Measurements from ENCODE around the gene TIMM50.
"Not testable (repeated sequence)": the region's sequence is repeated elsewhere in the genome, so short reads cannot be mapped to it uniquely, and the experiment has no call there.

TIMM50 gene

DNA sequence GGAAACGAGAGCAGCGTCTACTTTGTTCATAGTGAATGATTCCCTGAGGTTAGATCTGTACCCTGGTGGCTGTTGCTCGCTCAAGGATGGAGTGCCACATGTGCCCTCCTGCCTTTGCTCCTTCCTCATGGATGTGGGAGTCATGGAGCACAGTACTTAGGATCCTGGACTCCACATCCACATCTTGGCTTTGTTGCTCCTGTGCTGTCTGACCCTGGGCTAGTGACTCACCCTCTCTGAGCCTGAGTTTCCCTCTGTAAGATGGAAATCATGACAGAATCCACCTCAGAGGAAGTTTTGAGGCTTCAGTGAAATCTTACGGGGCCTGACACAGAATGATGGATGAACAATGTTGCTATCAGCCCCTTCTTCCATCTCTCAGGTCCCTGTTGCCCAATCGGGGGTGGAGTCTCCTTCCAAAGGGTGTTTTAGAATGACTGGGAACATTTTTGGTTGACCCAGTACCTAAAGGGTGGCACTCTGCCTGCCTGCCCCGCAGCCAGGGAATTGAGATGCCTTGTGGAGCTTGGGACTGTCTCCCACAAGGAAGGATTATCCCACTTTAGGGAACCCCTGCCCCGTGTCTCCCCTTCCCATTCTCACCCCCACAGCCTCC lies 9.8 kb upstream of the TIMM50 start:
- DNase-seq: no peak

DNA sequence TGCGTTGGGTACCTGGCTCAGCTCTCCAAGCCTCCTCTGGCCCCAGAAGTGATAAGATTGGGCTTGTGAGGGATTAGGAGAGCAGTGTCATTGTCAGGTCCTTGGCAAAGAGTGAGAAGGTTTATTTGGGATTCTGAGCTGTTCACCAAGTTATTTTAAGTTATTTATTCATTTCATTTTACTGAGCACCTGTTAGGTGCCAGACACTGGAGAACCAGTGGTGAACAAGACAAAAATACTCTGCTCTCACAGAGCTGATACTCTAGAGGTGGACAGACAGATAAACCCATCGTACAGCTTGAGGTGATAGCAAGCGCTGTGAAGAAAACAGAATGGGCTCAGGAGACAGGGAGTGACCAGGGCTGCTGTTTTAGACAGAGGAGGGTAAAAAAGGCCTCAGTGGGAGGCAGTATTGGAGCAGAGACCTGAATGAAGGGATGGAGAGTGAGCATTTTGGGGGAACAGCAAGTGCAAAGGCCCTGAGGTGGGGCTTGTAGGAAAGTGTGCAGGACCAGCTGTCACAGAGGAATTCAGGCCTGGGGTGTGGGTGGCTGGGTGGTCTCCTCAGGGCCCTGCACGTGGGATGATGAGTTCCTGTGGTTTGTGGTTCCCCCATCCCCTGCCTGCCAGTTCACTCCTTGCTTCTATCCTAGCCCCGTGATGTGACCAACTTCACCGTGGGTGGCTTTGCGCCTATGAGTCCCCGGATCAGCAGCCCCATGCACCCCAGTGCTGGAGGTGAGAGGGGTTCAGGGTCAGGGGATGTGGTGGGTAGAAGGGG lies 8.7 kb upstream of the TIMM50 start:
- no peak for DNase-seq

DNA sequence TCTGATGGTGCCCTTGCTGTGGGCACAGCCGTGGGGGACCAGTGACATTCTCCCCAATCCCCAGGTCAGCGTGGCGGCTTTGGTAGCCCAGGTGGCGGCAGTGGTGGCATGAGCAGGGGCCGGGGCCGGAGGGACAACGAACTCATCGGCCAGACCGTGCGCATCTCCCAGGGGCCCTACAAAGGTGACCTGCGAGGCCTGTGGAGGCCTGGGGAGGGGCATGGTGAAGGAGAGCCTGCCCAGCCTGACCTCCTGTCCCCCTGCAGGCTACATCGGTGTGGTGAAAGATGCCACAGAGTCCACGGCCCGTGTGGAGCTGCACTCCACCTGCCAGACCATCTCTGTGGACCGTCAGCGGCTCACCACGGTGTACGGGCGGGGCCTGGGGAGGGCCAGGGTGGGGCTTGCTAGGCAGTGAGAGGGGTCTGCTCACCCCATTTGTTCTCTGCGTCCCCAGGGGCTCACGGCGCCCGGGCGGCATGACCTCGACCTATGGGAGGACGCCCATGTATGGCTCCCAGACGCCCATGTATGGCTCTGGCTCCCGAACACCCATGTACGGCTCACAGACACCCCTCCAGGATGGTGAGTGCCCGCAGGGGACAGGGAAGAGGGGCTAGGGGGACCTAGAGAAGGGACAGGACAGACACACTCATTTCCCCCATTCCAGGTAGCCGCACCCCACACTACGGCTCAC lies 7.7 kb upstream of the TIMM50 start:
- DNase-seq: no peak

DNA sequence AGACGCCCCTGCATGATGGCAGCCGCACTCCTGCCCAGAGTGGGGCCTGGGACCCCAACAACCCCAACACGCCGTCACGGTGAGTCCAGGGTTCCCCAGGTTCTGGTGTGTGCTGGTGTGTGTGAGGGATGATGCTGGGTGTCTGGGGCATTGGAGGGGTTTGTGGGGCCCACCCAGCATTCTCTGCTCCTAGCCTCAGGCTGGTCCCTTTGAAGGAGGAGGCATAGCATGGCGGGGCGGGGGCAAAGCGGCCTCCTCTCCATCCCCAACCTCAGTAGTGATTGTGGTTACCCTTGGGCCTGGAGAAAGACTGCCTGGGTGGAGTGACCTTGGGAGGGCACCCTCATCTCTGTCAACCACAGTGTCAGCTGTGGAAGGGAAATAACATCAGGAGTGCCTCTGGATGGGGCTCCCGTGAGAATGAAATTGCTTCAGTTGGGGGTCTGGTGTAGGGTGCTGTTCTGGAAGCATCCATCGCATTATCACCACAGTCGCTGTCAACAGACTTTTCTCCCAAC lies 7.1 kb upstream of the TIMM50 start:
- DNase-seq: no peak

DNA sequence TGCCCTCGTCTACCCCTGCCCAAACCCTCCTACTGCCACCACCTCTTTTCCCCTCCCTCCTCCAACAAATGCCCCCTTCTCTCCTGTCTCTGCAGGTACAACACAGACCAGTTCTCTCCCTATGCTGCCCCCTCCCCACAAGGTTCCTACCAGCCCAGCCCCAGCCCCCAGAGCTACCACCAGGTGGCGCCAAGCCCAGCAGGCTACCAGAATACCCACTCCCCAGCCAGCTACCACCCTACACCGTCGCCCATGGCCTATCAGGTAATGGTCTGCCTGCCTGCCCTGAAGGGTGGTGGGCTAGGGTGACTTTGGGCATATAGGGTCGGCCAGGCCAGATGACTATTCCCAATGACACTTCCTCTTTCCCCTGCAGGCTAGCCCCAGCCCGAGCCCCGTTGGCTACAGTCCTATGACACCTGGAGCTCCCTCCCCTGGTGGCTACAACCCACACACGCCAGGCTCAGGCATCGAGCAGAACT lies 6.5 kb upstream of the TIMM50 start:
- DNase-seq: no peak

DNA sequence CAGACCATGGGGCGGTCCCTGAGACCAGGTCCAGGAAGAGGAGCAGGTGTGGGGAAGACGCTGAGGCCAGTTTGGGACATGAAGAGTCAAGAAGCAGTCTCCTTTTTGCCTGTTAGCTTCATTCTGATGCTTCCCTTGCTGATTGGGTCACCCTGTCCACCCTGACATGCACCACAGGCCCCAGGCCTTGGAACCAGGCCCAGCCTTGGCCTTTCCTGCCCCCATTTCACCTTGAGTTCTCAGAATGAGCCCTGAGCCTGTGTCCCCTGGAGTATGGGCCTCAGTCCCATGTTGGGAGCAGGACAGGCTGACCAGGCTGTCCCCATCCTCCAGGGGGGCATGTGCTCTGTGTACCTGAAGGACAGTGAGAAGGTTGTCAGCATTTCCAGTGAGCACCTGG lies 4.9 kb upstream of the TIMM50 start:
- DNase-seq: no peak

DNA sequence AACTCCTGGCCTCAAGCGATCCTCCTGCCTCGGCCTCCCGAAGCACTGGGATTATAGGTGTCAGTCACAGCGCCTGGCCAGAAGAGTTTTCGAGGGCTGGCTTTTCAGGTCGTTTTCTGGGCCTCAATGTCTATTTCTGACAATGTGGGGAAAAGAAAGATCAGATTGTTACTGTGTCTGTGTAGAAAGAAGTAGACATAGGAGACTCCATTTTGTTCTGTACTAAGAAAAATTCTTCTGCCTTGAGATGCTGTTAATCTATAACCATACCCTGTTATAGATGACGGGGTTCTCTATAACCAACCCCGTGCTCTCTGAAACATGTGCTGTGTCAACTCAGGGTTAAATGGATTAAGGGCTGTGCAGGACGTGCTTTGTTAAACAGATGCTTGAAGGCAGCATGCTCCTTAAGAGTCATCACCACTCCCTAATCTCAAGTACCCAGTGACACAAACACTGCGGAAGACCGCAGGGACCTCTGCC lies 1.3 kb upstream of the TIMM50 start:
- DNase-seq: not testable (repeated sequence)

DNA sequence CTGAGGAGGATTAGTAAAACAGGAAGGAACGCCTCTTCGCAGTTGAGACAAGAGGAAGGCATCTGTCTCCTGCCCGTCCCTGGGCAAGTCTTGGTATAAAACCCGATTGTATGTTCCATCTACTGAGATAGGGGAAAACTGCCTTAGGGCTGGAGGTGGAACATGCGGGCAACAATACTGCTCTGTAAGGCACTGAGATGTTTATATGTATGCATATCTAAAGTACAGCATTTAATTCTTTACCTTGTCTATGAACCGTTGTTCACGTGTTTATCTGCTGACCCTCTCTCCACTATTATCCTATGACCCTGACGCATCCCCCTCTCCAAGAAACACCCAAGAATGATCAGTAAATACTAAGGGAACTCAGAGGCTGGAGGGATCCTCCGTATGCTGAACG lies 722 bp upstream of the TIMM50 start:
- no peak for DNase-seq

DNA sequence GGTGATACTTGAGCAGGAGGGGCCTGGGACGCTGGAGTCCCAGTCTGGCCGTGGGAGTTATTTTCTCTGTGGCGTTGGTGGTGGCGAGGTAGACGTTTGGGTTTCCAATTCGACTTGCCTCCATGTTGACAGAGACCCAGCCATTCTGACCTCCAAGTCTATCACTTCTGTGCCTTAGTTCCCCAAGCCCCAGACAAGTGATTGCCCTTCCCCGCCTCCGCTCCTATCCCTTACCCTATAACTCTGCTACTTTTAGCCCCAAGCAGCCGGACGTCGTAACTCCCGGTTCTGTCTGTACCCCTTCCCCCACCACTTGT lies 549 bp downstream of the TIMM50 start:
- no peak for DNase-seq

DNA sequence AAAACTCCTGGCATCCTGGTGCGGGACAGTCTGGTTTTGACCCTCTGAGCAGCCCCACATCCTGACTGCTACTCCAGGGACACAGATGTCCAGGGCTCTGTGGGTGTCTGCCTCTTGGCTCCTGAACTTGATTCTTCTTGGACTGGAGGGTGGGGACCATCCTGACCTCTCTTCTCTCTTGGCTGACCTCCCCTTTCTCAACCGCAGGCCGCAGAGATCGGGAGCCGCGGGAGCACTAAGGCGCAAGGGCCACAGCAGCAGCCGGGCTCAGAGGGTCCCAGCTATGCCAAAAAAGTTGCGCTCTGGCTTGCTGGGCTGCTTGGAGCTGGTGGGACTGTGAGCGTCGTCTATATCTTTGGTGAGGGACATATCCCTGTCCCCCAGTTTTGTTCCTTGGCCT lies 1.0 kb downstream of the TIMM50 start:
- DNase-seq: no peak

DNA sequence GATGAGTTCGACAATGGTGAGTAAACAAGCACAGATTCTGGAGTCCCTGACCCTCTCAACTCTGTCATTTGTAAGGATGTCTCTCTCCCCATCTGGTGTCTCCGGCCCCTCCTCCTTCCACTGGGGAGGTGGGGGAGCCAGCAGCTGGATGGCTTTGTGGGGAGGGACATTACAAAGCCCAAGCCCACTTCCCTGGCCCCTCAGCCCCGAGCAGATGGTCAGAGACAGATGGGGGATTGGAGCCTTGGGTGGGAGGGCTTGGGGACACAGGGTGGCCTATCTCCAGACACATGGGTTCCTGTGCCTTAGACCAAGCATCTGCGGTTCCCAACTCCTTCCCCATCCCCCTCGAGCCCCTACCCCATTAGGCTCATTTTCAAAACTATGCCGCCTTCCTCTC lies 2.5 kb downstream of the TIMM50 start:
- DNase-seq: no peak

DNA sequence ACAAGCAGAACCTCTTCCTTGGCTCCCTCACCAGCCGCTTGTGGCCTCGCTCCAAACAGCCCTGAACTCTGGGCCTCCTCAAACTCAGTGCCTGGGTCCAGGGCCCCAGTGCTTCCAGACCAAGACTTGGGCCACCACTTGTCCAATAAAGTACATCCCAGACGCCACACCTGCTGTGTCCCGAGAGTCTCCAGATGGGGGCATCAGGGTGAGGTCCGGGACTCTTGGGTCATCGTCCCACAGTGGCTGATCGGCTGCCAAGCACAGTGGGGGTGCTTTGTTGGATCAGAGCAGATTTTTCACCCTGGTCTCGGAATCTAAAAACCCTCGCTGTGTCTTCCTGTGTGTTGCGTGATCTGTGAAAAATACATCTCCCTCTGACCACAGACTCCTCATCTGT lies 9.1 kb downstream of the TIMM50 start:
- DNase-seq: no peak

DNA sequence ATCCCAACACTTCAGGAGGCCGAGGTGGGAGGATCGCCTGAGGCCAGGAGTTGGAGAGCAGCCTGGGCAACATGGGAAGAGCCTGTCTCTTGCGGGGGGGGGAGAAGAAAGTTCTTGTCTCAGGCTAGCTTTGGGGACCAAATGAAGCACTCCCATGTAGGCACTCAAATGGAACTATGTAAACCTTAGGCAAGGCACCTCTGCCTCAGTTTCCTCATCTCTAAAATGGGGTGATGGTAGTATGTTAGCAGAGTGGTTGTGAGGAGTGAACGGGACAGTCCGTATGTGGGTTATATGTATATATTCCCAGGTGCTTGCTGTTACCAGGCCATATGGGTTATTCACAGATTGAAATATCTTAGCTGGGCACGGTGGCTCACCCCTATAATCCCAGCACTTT lies 11.6 kb downstream of the TIMM50 start:
- DNase-seq: no peak

DNA sequence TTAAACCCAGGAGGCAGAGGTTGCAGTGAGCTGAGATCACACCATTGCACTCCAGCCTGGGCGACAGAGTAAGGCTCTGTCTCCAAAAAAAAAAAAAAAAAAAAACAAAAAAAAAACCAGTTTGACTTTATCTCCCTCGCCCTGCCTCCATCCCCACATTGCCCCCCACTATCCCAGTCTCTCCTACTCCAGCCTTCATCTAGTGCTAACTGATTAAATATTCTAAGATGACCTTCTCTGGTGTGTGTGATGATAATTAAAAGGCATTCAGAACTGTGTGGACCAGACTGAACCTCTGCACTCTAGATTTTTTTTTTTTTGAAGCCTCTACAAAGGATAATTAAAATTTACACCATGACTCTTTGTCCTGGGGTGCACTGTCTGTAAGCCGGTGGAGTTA lies 12.2 kb downstream of the TIMM50 start:
- no peak for DNase-seq

DNA sequence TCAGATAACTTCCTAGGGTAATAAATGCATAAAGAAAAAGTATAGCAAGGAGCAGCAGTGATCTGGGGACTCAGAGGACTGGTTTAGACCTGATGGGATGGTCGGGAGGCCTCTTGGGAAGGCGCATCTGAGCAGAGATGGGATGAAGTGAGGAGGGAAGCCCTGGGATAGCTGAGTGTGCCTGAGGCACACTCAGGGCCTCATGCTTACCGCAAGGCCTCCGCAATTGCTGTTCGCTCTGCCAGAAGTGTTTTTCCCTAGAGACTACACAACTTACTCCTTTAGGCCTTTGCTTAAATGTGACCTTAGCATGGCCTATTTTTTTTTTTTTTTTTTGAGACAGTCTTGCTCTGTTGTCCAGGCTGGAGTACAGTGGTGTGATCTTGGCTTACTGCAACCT lies 14.0 kb downstream of the TIMM50 start:
- DNase-seq: no peak

DNA sequence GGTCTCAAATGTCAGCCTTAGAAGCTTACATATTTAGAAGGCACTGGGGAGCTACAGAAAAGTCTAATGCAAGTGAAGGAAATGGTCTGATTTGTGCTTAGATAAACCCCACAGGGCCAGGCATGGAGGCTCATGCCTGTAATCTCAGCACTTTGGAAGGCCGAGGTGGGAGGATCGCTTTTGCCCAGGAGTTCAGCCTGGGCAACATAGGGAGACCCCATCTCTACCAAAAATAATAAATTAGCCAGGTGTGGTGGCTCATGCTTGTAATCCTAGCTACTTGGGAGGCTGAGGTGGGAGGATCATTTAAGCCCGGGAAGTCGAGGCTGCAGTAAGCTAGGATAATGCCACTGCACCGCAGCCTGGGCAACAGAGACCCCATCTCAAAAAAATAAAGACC lies 15.4 kb downstream of the TIMM50 start:
- no peak for DNase-seq

DNA sequence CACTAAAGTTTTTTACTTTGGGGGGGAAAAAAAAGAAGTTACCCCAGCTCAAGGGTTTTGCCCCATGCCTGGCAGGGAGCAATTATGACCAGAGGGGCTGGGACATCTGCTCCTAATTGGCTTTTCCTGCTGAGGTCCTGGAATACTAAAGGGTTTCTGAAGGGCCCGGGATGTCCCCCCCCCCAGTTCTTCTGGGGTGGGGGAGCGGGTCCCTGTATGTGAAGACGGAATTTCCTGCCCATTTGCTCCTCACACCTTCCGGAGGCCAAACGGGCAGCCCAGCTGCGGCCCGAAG lies 17.0 kb downstream of the TIMM50 start:
- DNase-seq: no peak

DNA sequence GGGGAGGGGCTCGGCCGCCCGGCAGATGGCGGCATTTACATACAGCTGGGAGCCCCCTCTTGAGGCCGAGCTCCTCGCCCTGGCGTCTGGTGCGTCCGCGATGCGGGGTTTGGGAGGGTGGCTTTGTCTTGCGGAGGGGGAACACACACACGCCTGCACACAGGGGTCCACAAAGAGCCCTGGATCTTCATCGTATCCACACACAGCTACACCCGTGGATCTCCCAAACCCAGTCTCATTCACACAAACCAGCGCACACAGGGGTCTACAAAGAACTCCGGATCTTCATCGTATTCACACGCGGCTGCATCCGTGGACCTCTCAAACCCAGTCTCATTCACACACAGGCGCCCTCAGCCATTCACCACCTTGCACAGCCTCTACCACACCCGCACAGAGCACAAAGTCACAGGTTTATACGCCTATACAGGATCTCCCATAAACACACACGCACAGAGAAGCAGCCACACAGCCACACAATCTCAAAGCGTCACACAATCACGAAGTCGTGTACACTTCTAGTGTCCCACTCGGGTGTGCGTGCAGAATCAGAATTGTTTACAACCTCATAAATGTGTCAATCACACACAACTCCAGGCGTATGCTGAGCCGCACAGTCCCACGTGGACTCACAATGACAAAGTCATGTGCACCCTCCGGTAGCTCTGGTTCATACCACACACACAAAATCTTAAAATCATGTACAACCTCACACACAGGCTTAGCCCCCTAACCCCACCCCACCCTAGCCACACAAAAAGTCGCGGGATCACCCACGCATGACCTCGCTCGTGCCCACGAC lies 17.6 kb downstream of the TIMM50 start:
- peak; percentile 64 for DNase-seq

DNA sequence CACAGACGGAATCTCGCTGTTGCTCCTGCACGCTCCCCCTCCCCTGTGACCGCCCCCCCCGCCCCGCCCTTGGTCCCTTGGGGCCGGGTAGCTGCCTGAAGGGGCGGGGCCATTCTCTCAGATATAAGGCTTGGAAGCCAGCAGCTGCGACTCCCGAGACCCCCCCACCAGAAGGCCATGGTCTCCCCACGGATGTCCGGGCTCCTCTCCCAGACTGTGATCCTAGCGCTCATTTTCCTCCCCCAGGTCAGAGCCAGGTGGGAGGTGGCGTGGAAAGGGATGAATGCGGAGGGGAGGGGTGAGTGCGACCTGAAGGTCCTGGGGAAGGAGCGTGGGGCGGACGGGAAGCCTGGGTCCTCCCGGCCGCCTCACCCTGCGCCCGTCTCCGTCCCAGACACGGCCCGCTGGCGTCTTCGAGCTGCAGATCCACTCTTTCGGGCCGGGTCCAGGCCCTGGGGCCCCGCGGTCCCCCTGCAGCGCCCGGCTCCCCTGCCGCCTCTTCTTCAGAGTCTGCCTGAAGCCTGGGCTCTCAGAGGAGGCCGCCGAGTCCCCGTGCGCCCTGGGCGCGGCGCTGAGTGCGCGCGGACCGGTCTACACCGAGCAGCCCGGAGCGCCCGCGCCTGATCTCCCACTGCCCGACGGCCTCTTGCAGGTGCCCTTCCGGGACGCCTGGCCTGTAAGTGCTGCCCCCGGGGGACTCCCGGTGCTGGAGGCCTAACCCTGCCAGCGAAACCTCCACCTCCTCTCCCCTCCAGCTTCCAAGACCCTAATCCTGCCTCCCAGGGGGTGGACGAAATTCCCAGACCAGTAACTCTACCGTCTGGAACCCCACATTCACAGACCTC lies 18.4 kb downstream of the TIMM50 start, which contains the start of gene DLL3:
Gene DLL3 (plus strand): TSS at position 150 of the 845 bp plus-strand sequence. CDS start 28 bp downstream, at position 178.
- peak; percentile 11 for DNase-seq

DNA sequence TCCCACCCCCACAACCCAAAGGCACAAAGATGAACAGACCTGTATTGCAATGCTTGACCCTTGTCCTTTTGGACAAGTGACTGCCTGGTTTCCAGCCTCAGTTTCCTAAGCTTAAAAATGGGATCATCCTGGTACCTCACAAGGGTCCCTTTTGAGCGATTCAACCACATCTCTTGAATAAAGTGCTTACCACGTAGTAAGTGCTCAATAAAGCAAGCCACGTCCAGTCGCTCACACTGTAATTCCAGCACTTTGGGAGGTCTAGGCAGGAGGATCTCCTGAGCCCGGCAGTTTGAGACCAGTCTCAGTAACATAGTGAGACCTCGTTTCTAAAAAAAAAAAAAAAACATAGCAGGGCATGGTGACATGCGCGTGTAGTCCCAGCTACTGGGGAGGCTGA lies 19.3 kb downstream of the TIMM50 start:
- DNase-seq: no peak

DNA sequence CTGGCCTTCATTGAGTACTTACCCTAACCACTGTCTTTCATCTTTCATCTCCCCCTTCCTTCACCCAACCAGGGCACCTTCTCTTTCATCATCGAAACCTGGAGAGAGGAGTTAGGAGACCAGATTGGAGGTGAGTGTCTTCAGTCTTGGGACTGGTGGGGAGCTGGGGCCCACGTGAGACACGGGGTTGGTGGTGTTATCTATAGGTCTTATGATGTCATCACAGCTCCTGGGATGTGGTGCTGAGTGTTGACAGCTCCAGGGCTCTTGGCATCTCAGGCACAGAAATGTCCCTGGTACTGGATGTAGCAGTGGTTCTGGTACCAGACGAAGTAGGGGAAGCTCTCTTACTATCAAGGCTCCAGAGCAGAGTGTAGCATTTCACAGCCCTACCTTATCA lies 19.9 kb downstream of the TIMM50 start:
- DNase-seq: no peak

DNA sequence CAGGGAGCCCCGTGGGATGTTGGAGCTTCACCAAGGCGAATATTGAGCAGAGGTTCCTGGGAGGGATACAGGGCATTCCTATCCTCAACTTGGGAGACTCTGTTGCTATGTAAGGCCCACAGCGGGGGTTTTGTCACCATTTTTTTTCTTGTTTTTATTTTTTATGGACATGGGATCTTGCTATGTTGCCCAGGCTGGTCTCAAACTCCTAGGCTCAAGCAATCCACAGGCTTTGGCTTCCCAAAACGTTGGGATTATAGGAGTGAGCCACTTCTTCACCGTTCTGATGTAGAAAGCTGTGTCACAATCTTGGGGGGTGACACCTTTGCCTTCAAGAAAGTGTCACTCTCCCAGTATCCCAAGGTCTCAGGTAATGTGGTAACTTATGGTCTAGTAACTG lies 20.7 kb downstream of the TIMM50 start:
- no peak for DNase-seq

Measured in NCI-H1417 treated with DMSO at 0.1 percent for 48 hours (cell line).